ENCODE results near the gene ENOSF1.
A peak's percentile ranks its signal among the peaks of the same experiment; 100 is the strongest.
"Not testable (repeated sequence)": the region's sequence is repeated elsewhere in the genome, so short reads cannot be mapped to it uniquely, and the experiment has no call there.

Gene ENOSF1

DNA sequence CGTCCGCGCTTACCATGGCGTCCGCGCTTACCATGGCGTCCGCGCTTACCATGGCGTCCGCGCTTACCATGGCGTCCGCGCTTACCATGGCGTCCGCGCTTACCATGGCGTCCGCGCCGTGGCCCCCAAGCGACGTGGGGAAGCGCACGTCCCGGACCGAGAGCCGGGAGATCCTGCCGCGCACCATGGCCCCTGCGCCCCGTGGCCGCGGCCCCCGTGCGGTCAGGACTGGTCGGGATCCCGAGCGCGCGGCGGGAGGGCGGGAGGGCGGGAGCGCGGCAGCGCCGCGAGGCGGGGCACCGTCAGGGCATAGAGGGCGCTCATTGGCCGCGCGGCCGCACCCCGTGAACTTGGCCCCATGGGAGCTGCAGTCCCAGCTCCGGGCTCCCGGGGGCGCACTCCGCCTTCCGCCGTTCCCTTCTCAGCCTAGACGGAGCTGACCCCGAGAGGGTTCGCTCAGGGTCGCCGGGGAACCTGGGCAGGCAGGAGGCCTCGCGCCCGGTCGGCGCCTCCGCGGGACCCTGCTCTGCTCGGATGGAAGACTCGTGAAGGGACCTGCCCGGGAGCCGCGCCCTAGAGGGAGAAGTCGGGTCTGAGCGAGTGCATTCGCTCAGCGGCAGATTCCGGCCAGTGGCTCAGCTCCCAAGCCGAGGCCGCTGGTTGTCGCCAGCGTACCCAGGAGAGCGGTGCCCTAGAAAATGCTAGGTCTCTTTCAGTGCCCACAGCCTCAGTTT is at the start of gene ENOSF1:
Gene ENOSF1 (minus strand): TSS at position 230 of the 734 bp plus-strand sequence. CDS start 43 bp downstream, at position 187.
- peak; percentile 91 for DNase-seq

DNA sequence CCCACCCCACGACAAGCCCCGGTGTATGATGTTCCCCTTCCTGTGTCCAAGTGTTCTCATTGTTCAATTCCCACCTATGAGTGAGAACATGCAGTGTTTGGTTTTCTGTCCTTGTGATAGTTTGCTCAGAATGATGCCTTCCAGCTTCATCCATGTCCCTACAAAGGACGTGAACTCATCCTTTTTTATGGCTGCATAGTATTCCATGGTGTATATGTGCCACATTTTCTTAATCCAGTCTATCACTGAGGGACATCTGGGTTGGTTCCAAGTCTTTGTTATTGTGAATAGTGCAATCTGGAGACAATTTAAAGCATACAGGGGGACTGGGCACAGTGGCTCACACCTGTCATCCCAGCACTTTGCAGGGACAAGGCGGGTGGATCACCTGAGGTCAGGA is 47.4 kb upstream of the ENOSF1 start:
- not testable (repeated sequence) for DNase-seq

DNA sequence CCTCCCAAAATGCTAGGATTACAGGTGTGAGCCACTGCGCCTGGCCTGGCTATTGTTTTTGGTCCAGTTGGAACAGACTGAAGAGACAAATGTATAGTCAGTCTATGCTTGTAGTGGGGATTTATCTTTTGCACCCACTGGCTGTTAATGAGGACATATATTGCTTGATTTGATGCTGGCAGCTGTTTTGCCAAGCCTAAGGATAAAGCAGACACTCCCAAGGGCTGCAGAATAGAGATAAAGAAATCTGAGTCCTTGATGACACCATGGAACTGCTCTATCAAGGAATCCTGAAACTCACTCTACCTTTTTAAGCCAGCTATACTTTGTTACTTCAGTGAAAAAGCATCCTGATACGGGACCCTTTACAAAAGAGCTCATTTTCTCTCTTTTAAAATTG is 43.1 kb upstream of the ENOSF1 start:
- no peak for DNase-seq

- no peak for DNase-seq
These were observed 42.2 kb upstream of the ENOSF1 start for GRCh38 chr18:754656-755055.

DNA sequence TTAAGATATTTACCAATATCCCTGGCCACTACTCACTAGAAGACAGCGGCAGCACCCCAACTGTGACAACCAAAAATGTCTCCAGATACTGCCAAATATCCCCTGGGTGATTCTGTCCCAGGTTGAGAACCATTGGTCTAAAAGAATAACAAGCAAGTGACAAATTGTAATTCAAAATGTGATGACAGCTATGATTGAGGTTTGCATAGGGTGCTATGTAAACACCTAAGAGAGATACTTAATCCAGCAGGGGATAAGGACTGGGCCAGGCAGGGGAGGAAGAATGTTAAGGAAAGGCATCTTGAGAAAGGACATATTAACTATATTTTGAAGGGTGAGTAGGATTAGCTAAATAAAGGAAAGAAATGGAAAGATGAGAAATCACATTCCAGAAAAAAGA is 38.0 kb upstream of the ENOSF1 start:
- DNase-seq: no peak

- no peak for DNase-seq
These were observed 32.6 kb upstream of the ENOSF1 start for GRCh38 chr18:744832-745597.

DNA sequence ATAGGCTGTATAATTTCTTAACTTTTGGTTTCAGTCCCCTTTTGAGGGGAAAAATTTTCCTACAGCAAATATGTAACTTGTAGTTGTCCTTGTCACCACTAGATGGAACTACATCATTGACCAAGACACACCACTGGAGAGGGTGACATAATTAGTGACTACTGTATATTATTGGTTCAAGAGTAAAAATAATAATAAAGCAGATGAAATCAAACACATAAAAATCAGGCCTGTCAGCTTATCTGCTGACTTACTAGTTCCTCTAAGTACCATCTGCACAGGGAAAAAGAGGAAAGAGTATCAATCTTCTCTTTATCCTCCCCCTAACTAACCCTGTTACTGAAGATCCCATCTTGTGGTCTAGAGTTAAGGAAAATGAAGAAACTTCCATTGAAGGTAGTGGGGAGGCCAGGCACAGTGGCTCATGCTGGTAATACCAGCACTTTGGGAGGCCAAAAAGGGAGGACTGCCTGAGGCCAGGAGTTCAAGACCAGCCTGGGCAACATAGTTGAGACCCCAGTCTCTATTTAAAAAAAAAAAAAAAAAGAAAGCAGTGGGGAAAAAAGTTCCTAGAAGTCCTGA is 29.6 kb upstream of the ENOSF1 start:
- DNase-seq: no peak

GRCh38 chr18:732371-732770 is 19.9 kb upstream of the ENOSF1 start:
- no peak for DNase-seq

DNA sequence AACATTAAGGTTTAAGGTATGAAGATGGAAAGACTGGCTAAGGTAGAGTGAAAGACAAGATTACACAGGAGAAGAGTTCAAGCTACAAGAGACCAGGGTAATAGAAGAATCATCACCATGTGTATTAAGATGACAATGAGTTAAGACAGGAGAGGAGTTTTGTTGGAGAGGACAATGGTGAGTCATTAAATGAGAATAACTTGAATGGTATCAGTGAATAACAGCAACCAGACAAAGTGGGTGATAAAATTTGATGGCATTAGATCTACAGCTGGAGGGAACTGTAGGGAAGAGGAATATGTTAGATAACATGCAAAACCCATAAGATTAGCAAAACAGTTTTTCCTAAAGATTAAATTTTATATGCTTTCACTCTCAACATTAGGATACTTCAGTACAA is 18.8 kb upstream of the ENOSF1 start:
- no peak for DNase-seq

DNA sequence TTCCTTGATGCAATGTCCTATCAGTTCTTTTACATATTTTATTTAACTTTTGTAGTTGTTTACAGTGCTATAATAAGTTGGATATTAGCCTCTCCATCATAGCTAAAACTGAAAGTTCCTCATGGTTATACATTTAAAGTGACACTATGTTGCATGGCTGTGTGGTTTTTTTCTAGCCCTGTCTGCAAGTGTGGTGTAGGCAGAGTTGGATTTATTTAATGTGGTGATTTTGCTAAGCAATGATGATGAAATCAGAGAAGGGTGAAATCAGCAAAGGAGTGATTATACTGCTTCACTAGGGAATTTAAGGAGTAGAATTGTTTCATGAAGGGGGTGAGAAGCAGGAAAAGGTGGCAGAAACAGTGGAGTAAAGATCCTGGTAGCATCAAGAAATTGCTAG is 18.3 kb upstream of the ENOSF1 start:
- DNase-seq: no peak

GRCh38 chr18:730120-730519 is 17.7 kb upstream of the ENOSF1 start:
- not testable (repeated sequence) for DNase-seq

DNA sequence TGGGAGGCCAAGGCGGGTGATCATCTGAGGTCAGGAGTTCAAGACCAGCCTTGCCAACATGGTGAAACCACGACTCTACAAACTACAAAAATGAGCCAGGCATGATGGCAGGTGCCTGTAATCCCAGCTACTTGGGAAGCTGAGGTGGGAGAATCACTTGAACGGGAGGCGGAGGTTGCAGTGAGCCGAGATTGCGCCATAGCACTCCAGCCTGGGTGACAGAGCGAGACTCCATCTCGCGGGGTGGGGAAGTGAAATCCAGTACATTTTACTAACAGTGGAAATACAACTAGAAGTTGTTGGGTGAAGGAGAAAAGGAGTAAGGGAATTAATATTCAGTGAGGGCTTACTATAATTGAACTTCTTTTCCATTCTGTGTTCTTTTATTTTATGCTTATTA is 13.2 kb upstream of the ENOSF1 start:
- DNase-seq: no peak

GRCh38 chr18:723541-724080 is 11.2 kb upstream of the ENOSF1 start:
- no peak for DNase-seq

DNA sequence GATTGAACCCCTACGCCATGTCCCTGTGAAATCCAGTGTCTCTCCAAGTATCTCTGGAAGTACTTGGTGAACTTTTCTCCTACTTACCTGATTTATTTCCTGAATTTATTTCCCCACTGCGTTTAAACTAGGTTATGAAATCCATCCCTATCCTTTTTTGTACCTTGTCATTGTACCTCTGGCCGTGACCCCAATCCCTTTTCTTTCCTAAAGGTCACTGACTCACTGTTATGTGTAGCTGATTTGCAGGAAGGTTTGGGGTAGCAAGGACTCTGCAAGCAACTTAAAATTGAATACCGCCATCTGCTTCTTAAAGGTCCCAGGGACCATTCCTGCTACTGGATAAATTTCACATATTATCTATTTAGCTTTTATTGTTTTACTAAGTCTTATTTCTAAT is 4.6 kb upstream of the ENOSF1 start:
- no peak for DNase-seq

GRCh38 chr18:715626-716025 is 3.2 kb upstream of the ENOSF1 start:
- peak; percentile 28 for DNase-seq

GRCh38 chr18:713135-713490 is 683 bp upstream of the ENOSF1 start:
- no peak for DNase-seq

DNA sequence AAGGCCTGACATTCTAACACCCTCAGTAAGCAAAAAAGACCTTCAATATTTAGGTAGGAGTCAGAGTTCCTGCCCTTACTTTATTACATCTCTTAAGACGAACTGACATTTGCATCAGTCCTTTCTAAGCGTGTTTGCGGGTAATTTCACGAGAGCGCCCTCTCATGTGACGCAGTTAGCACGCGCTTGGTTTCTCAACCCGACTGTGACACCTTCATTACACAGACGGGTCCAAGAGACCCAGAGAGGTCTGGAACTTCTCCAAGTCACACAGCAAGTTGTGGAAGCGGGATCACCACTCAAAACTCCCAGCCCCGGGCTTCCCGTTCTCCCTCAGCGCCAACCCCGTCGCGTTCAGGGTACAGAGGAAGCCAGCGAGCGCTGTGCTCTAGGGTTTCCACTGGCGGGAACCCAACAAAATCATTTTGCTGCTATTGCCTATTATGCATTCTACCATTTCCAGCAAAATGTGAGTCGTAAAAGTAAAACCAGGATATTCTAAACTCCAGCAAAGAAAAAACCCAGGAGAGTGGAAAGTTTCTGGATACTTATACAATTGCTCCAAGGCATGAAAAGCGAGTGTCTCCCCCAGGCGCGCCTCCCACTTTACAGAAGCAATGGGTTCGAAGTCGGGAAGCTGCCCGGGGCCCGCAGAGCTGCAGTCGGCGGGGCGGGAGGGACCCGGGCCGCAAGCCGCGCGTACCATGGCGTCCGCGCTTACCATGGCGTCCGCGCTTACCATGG is 601 bp downstream of the ENOSF1 start:
- DNase-seq: peak; percentile 79

- no peak for DNase-seq
These were observed 1.1 kb downstream of the ENOSF1 start for GRCh38 chr18:711310-711656.

- DNase-seq: no peak
These were observed 1.8 kb downstream of the ENOSF1 start for GRCh38 chr18:710418-711300.

DNA sequence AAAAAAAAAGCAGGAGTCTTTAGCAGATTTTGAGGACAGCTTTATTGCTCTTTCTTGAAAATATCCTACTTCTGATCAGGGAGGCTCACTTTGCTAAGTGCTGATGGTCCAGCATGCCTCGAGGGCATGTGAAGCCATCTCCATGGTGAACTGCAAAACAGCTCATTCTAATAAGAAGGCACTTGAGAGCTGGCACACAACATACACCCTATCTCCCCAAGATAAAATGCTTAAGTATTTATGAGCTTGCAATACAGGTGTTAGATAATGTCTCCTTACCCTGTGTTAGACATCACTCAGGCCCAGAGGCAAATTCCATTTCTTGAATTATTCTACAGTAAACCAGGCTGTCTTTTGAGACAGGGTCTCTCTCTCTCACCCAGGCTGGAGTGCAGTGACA is 2.7 kb downstream of the ENOSF1 start:
- no peak for DNase-seq

DNA sequence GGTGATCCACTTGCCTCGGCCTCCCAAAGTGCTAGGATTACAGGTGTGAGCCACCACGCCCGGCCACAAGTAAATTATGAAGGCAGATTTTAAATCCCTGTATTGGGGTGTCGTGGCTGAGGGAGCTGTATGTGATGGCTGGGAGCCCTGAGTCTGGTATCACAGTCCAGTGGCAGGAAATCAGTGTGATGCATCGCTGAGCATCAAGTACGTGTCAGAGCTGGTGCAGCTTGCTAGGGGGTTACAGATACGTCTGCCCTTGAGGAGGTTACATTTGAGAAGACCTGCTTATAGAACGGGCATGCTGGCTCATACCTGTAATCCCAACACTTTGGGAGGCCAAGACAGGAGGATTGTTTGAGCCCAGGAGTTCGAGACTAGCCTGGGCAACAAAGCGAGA is 4.3 kb downstream of the ENOSF1 start:
- no peak for DNase-seq

DNA sequence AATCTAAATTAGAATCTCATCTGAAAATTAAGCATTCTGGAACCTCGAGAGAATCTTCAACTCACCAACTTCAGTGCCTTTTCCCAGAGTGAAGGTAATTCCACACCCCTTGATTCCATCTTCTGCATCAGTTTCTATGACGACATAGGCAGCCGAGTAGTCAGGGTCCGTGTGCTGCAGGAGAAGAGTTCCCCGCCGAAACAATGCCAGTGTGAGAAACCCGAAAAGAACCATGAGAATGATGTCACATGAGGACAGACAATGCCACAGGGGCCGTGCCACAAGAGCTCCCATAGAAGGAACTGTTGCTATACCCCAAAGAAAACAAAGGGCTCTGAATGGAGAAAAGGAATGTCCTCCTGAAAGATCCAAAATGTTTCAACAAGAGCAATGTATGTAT is 6.0 kb downstream of the ENOSF1 start:
- DNase-seq: no peak

Data from stimulated activated CD4-positive, alpha-beta T cell treated with anti-CD3 and anti-CD28 coated beads, Interleukin-15, amount 100 ng/mL, for 24 hours (primary cell).